ENCODE data around the gene KCNK3. TPM values are rescaled to one million over a fixed set of nuclear protein-coding genes. Genes with fewer than 3 reads are reported as not detected.
A peak's percentile ranks its signal among the peaks of the same experiment; 100 is the strongest.

KCNK3 gene
- total and polyA plus RNA-seq, 5 donors from 2014 or later = not detected

DNA sequence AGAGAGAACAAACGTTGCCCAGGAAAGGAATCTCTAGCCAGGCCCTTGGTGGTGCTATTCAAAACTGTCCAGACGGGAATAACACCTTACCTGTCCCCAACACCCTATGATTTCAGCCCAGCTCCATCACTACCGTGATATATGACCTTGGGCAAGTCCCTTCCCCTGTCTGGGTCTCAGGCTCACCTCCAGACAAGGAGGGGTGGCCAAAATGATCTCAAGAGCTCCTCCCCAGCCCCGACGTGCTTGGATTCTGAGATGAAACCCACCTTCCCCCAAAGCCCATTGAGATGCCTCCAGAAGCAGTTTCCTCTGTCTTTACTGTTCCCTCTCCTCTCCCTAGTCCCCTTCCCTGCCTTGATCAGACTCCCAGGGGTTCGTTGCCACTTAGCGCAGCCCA is 1.5 kb downstream of the KCNK3 start:
- DNase-seq (no peak), ATAC-seq (ENCODE audit: low read depth in 2 of 2) (no peak)
- Histone ChIP-seq H3K27me3 (ENCODE audit: control insufficient read depth, insufficient read depth, low read length) (peaks cover 28% of the 10 kb centered on the region), H3K4me3 (ENCODE audit: low read depth, low read length) (no peak overlapping the region), H3K27ac (ENCODE audit: insufficient read depth, low read length, poor library complexity, severe bottlenecking) (no peak overlapping the region), H3K36me3 (ENCODE audit: control insufficient read depth, insufficient read depth, low read length) (no peaks in the 10 kb centered on the region), H3K9me3 (ENCODE audit: control insufficient read depth in 2 of 2, low read length in 2 of 2) (no peaks in the 10 kb centered on the region), H3K4me1 (ENCODE audit: control insufficient read depth, insufficient read depth, low read length, poor library complexity, severe bottlenecking) (no peaks in the 10 kb centered on the region)
- Mint-ChIP-seq H3K27ac (no peak overlapping the region), H3K4me3 (no peak overlapping the region), H3K27me3 (peaks cover 60% of the 10 kb centered on the region), H3K9me3 (peaks cover 0 to 3% (median 0%) of the 10 kb centered on the region in 7 donors), H3K36me3 (no peaks in the 10 kb centered on the region), H3K4me1 (peaks cover 0 to 10% (median 3%) of the 10 kb centered on the region in 4 donors)

DNA sequence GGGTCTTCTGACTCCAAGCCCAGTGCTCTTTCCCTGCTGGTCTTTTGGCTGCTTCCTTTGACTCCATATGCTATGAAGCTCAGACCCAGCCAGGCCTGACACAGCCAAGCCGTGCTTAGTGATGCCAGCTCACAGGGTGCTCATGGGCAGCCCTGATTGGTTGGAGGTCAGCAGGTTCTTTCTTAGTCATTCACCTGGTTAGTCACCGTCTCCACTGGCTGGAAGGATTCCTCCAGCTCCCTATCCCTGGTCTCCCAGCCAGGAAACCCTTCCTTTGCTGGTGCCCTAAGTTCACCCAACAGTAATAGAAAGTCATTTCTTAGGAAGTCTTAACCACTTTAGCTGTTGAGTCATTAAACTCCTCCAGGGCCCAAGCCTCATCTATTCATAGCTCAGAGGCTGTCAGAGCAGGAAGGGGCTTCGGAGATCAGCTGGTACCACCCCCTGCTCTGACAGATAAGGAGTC is 3.9 kb downstream of the KCNK3 start:
- Mint-ChIP-seq H3K4me1 (peaks cover 0 to 10% (median 3%) of the 10 kb centered on the region in 4 donors), H3K27me3 (peaks cover 48% of the 10 kb centered on the region), H3K27ac (no peak overlapping the region), H3K36me3 (no peaks in the 10 kb centered on the region), H3K9me3 (peaks cover 0 to 3% (median 0%) of the 10 kb centered on the region in 7 donors), H3K4me3 (no peak overlapping the region)
- peaks cover 23% of the 10 kb centered on the region for H3K27me3 ChIP-seq (ENCODE audit: control insufficient read depth, insufficient read depth, low read length)
- H3K36me3 ChIP-seq (ENCODE audit: control insufficient read depth, insufficient read depth, low read length) = no peaks in the 10 kb centered on the region
- H3K4me1 ChIP-seq (ENCODE audit: control insufficient read depth, insufficient read depth, low read length, poor library complexity, severe bottlenecking) = no peaks in the 10 kb centered on the region
- DNase-seq (no peak), ATAC-seq (ENCODE audit: low read depth in 2 of 2) (no peak)
- no peak overlapping the region for H3K27ac ChIP-seq (ENCODE audit: insufficient read depth, low read length, poor library complexity, severe bottlenecking)
- H3K9me3 ChIP-seq (ENCODE audit: control insufficient read depth in 2 of 2, low read length in 2 of 2) = no peaks in the 10 kb centered on the region
- H3K4me3 ChIP-seq (ENCODE audit: low read depth, low read length) = no peak overlapping the region

DNA sequence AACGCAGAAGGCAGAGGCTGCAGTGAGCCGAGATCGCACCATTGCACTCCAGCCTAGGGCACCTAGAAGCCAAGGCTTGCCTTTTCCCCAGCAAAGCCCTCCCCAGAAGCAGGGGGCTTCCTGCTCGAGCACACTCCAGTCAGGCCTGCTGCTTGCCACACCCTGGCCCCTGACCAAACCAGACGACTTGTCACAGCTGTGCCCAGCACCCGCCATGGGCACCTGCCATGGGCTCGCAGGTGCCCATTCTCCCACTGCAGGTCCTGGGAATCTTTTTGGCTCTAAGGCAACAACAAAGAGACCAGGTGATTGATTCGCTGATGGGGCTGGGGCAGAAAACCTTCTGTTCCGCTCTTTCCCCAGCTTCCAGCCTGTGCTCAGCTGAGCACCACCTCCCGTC is 4.9 kb downstream of the KCNK3 start:
- peaks cover 0 to 3% (median 0%) of the 10 kb centered on the region in 7 donors for H3K9me3 Mint-ChIP-seq
- peaks cover 23% of the 10 kb centered on the region for H3K27me3 ChIP-seq (ENCODE audit: control insufficient read depth, insufficient read depth, low read length)
- DNase-seq (no peak), ATAC-seq (ENCODE audit: low read depth in 2 of 2) (no peak)
- no peaks in the 10 kb centered on the region for H3K36me3 ChIP-seq (ENCODE audit: control insufficient read depth, insufficient read depth, low read length)
- no peaks in the 10 kb centered on the region for H3K4me1 ChIP-seq (ENCODE audit: control insufficient read depth, insufficient read depth, low read length, poor library complexity, severe bottlenecking)
- H3K4me1 Mint-ChIP-seq = peaks cover 0 to 8% (median 3%) of the 10 kb centered on the region in 4 donors
- H3K9me3 ChIP-seq (ENCODE audit: control insufficient read depth in 2 of 2, low read length in 2 of 2) = no peaks in the 10 kb centered on the region
- no peak overlapping the region for H3K4me3 ChIP-seq (ENCODE audit: low read depth, low read length)
- no peak overlapping the region for H3K4me3 Mint-ChIP-seq
- no peak overlapping the region for H3K27ac ChIP-seq (ENCODE audit: insufficient read depth, low read length, poor library complexity, severe bottlenecking)
- no peak overlapping the region for H3K27ac Mint-ChIP-seq
- peaks cover 40% of the 10 kb centered on the region for H3K27me3 Mint-ChIP-seq
- H3K36me3 Mint-ChIP-seq = no peaks in the 10 kb centered on the region

DNA sequence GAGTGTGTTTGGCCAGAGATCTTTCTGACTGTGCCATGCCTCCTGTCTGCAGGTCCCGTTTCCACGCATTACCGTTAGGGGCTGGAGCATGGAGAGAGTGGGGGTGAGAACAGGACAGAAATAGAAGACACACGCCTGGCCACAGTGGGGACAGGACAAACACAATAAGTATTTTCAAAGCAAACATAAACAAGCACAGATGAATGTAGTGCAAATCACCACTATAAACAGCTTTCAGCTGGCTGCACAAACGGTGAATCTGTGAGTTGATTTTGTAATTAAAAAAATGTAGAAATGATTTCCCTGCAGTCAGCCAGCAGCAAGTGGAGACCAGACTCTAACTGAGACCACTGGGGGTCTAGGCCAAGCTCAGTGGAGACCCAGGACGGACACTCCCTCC is 6.8 kb downstream of the KCNK3 start:
- Mint-ChIP-seq H3K4me3 (no peak overlapping the region), H3K9me3 (peaks cover 0 to 2% (median 0%) of the 10 kb centered on the region in 7 donors), H3K36me3 (no peaks in the 10 kb centered on the region), H3K4me1 (peaks cover 0 to 5% (median 0%) of the 10 kb centered on the region in 4 donors), H3K27ac (no peak overlapping the region), H3K27me3 (peaks cover 31% of the 10 kb centered on the region)
- Histone ChIP-seq H3K9me3 (ENCODE audit: control insufficient read depth in 2 of 2, low read length in 2 of 2) (no peaks in the 10 kb centered on the region), H3K4me3 (ENCODE audit: low read depth, low read length) (no peak overlapping the region), H3K27ac (ENCODE audit: insufficient read depth, low read length, poor library complexity, severe bottlenecking) (no peak overlapping the region), H3K27me3 (ENCODE audit: control insufficient read depth, insufficient read depth, low read length) (peaks cover 16% of the 10 kb centered on the region), H3K4me1 (ENCODE audit: control insufficient read depth, insufficient read depth, low read length, poor library complexity, severe bottlenecking) (no peaks in the 10 kb centered on the region), H3K36me3 (ENCODE audit: control insufficient read depth, insufficient read depth, low read length) (no peaks in the 10 kb centered on the region)
- no peak for DNase-seq
- no peak for ATAC-seq (ENCODE audit: low read depth in 2 of 2)

DNA sequence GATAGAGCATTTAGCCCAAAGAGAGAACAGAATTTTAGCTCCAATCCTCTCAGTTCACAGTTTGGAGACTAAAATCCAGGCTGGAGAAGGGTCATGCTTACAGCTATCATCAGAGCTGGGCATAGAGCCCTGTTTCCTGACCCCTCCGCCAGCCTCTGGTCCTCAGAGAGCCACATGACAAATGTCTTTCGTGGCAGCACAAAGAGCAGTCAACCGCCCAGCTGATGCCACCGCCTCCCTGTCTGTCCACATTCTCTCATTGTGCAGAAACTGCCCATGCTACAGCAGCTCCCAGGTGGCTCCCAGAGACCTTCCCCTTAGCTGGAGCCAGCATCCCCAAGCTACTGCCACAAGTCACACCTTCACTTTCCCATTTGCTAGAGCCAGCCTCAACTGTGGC is 7.6 kb downstream of the KCNK3 start:
- H3K27ac Mint-ChIP-seq = no peak overlapping the region
- DNase-seq (no peak), ATAC-seq (ENCODE audit: low read depth in 2 of 2) (no peak)
- Histone ChIP-seq H3K27me3 (ENCODE audit: control insufficient read depth, insufficient read depth, low read length) (peaks cover 10% of the 10 kb centered on the region), H3K9me3 (ENCODE audit: control insufficient read depth in 2 of 2, low read length in 2 of 2) (no peaks in the 10 kb centered on the region), H3K36me3 (ENCODE audit: control insufficient read depth, insufficient read depth, low read length) (no peaks in the 10 kb centered on the region), H3K4me3 (ENCODE audit: low read depth, low read length) (no peak overlapping the region), H3K27ac (ENCODE audit: insufficient read depth, low read length, poor library complexity, severe bottlenecking) (no peak overlapping the region), H3K4me1 (ENCODE audit: control insufficient read depth, insufficient read depth, low read length, poor library complexity, severe bottlenecking) (no peaks in the 10 kb centered on the region)
- no peak overlapping the region for H3K4me3 Mint-ChIP-seq
- H3K9me3 Mint-ChIP-seq = peaks cover 0 to 1% (median 0%) of the 10 kb centered on the region in 7 donors
- no peaks in the 10 kb centered on the region for H3K4me1 Mint-ChIP-seq
- peaks cover 27% of the 10 kb centered on the region for H3K27me3 Mint-ChIP-seq
- no peaks in the 10 kb centered on the region for H3K36me3 Mint-ChIP-seq

DNA sequence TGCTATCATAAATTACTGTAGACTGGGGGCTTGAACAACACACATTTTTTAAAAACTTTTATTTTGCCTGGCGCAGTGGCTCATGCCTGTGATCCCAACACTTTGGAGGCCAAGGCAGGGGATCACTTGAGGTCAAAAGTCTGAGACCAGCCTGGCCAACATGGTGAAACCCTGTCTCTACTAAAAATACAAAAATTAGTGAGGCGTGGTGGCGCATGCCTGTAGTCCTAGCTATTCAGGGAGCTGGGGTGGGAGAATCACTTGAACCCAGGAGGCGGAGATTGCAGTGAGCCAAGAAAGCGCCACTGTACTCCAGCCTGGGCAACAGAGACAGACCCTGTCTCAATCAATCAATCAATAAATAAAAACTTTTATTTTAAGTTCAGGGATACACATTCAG is 9.1 kb downstream of the KCNK3 start:
- H3K36me3 Mint-ChIP-seq = no peaks in the 10 kb centered on the region
- H3K27ac Mint-ChIP-seq = no peak overlapping the region
- H3K4me1 Mint-ChIP-seq = no peaks in the 10 kb centered on the region
- no peak for ATAC-seq (ENCODE audit: low read depth in 2 of 2)
- Histone ChIP-seq H3K27ac (ENCODE audit: insufficient read depth, low read length, poor library complexity, severe bottlenecking) (no peak overlapping the region), H3K4me3 (ENCODE audit: low read depth, low read length) (no peak overlapping the region), H3K9me3 (ENCODE audit: control insufficient read depth in 2 of 2, low read length in 2 of 2) (no peaks in the 10 kb centered on the region), H3K4me1 (ENCODE audit: control insufficient read depth, insufficient read depth, low read length, poor library complexity, severe bottlenecking) (no peaks in the 10 kb centered on the region), H3K27me3 (ENCODE audit: control insufficient read depth, insufficient read depth, low read length) (peaks cover 2% of the 10 kb centered on the region), H3K36me3 (ENCODE audit: control insufficient read depth, insufficient read depth, low read length) (no peaks in the 10 kb centered on the region)
- DNase-seq = no peak
- no peak overlapping the region for H3K4me3 Mint-ChIP-seq
- peaks cover 13% of the 10 kb centered on the region for H3K27me3 Mint-ChIP-seq
- H3K9me3 Mint-ChIP-seq = no peaks in the 10 kb centered on the region

DNA sequence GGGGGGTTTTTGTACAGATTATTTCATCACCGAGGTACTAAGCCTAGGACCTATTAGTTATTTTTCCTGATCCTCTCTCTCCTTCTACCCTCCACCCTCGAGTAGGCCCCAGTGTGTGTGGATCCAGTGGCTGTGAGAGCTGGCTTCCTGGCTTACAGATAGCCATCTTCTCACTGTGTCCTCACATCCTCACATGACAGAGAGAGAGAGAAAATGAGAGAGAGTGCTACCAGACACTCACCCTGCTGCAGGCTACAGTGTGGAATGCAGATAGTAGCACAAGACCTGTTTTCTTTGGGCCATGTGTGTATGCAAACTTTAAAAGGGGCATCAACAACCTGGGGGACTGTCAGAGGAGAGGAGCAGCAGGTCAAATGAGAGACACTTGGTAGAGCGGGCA is 9.5 kb downstream of the KCNK3 start:
- Histone ChIP-seq H3K9me3 (ENCODE audit: control insufficient read depth in 2 of 2, low read length in 2 of 2) (no peaks in the 10 kb centered on the region), H3K27ac (ENCODE audit: insufficient read depth, low read length, poor library complexity, severe bottlenecking) (no peak overlapping the region), H3K4me1 (ENCODE audit: control insufficient read depth, insufficient read depth, low read length, poor library complexity, severe bottlenecking) (no peaks in the 10 kb centered on the region), H3K36me3 (ENCODE audit: control insufficient read depth, insufficient read depth, low read length) (no peaks in the 10 kb centered on the region), H3K4me3 (ENCODE audit: low read depth, low read length) (no peak overlapping the region), H3K27me3 (ENCODE audit: control insufficient read depth, insufficient read depth, low read length) (peaks cover 2% of the 10 kb centered on the region)
- peak in 1 of 3 donors; percentile 4 for DNase-seq
- no peaks in the 10 kb centered on the region for H3K9me3 Mint-ChIP-seq
- no peak overlapping the region for H3K27ac Mint-ChIP-seq
- no peak overlapping the region for H3K4me3 Mint-ChIP-seq
- H3K36me3 Mint-ChIP-seq = no peaks in the 10 kb centered on the region
- no peaks in the 10 kb centered on the region for H3K4me1 Mint-ChIP-seq
- no peak for ATAC-seq (ENCODE audit: low read depth in 2 of 2)
- H3K27me3 Mint-ChIP-seq = peaks cover 13% of the 10 kb centered on the region

DNA sequence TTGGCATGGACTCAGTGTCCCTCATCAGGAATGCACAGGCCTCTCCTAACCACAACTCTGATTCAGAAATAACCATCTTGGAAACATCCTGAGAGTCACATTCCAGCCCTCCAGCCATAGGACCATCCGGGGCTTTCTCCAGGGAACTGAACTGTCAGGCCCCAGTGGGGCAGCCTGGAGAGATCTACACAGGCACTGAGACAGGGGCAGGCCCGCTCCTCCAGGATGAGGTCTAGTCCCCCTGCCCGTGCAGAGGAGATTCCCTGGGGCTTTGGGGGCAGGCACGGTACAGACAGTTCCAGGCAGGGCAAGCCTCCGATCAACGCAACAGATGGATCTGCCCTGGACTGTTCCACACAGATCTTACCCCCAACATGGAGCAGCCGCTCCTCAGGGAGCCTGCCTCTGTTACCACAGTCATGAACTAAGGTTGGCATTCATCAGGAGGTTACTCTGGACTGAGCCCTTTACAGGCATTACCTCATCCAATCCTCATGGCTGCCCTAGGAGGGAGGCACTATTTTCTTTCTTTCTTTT is 12.0 kb downstream of the KCNK3 start:
- Mint-ChIP-seq H3K27ac (no peak overlapping the region), H3K36me3 (no peaks in the 10 kb centered on the region), H3K4me1 (no peaks in the 10 kb centered on the region), H3K27me3 (peaks cover 13% of the 10 kb centered on the region), H3K9me3 (no peaks in the 10 kb centered on the region), H3K4me3 (no peak overlapping the region)
- Histone ChIP-seq H3K27me3 (ENCODE audit: control insufficient read depth, insufficient read depth, low read length) (peaks cover 2% of the 10 kb centered on the region), H3K9me3 (ENCODE audit: control insufficient read depth in 2 of 2, low read length in 2 of 2) (no peaks in the 10 kb centered on the region), H3K4me3 (ENCODE audit: low read depth, low read length) (no peak overlapping the region), H3K27ac (ENCODE audit: insufficient read depth, low read length, poor library complexity, severe bottlenecking) (no peak overlapping the region), H3K36me3 (ENCODE audit: control insufficient read depth, insufficient read depth, low read length) (no peaks in the 10 kb centered on the region), H3K4me1 (ENCODE audit: control insufficient read depth, insufficient read depth, low read length, poor library complexity, severe bottlenecking) (no peaks in the 10 kb centered on the region)
- DNase-seq (no peak), ATAC-seq (ENCODE audit: low read depth in 2 of 2) (no peak)

Data from CD4-positive, CD25-positive, alpha-beta regulatory T cell (primary cell).